Activated CD4-positive, alpha-beta T cell treated with anti-CD3 and anti-CD28 coated beads for 1 hour (primary cell): ENCODE measurements around the gene PTPRD.

Experiments used
- DNase-seq: peaks from one replicate; pipeline ENCODE4 v3.0.0-alpha.2; 2020

PTPRD gene

DNA sequence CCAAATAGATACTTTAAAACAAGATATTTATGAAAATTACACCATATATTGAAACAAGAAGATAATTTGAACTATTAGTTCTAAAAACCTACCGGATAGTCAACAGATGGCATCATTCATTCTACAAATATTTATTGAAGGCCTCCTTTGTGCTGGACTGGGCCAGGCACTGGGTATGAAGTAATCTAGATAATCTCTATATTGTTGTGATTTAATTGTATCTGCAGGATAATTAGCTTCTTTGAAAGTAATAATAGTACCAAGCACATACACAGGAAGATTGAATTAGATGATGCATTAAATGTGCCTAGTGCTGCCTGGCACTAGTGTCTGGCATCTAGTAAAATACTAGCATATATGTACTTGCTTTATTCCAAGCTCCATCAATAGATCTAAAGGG is 2078.0 kb downstream of the PTPRD start:
- DNase-seq = no peak

GRCh38 chr9:8533681-8534080 is 2079.1 kb downstream of the PTPRD start:
- no peak for DNase-seq

DNA sequence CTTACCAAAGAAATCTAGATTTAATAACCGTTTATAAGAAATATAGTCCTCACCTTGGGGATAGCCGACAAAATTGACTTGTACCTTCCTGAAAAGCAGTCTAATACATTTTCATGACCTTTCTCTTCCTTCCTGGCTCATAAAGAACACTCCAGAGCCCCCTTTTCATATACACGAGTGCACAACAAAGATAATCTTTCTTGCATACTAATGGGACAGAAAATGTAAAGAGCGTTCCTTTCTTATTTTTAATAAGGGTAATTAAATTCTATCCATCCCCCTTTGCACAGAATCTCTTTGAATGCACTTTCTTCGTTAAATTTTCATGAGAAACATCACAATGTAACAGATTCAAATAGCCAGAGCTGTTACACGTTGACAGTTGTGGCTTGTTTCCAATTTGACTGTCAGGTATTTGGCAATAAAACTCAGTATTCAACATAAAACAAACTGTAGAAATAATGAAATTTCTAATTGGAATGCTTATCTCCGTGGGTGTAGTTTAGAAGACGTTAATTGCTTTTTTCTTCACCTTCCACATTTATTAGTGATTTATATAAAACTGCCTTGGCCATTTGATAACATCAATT is 2080.9 kb downstream of the PTPRD start:
- DNase-seq = no peak

DNA sequence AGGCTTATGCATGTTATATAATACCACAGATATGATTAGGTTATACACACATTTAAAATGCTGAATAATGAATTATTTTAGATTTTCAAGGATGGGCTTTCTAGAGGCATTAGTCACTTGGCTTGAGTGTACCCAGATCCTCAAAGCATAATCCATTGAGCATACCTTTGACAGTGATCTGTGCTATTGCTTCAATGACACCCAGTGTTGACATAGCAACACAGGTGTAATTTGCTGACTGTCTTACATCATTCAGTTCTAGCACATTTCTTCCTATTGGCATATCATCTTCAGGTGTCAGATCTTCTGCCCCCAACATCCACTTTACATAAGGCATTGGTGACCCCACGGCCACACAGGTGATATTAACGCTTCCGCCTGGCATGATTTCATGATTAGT is 2091.7 kb downstream of the PTPRD start:
- no peak for DNase-seq

GRCh38 chr9:8515748-8516147 is 2097.1 kb downstream of the PTPRD start:
- no peak for DNase-seq

GRCh38 chr9:8514760-8515159 is 2098.0 kb downstream of the PTPRD start:
- DNase-seq = no peak

DNA sequence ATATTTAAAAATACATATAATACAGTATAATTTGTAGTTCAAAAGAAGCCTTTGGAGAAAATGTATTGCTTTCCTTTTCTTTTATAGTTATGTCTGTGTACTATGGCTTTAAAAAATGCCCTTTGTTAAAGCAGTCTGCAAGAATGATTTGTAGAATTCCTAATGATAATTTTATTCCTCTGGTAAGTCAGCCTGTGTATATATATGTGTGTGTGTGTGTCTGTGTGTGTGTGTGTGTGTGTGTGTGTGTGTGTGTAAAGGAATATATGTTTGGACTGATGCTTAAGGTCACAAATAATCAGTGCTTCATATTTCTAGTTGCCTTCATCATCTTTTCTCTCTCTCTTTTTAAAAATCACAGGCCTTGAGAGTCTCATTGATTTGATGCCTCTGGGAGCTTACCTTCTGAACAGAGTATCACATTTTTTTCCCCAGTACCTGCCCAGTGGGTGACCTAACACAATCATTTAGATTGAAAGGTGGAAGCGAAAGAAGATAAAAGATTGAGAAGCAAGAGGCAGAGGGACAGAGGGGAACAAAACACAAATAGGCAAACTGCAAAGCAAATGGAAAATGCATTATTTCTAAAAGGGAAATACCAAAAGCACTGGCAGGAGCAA is 2104.0 kb downstream of the PTPRD start:
- no peak for DNase-seq

DNA sequence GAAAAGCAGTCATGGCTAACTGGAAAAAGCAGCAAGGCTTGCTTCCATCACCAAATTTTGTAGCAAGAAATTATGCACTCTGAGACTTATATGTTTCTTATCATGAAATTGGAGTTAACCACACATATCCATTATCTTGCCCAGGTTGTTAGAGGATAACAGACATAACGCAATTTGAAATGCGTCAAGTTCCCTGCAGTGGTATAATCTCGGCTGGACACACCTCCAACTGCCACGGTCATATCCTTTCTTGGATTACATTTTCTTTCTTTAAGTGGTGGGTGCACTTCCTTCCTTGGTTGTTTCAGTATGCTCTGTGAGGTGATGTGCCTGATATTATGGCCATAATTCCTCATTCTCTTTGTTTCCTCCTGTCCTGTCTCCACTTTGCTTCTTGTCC is 2118.2 kb downstream of the PTPRD start:
- DNase-seq = no peak

GRCh38 chr9:8492679-8493078 is 2120.1 kb downstream of the PTPRD start:
- DNase-seq = no peak

- DNase-seq = no peak
Measured at GRCh38 chr9:8492024-8492423, 2120.8 kb downstream of the PTPRD start.

DNA sequence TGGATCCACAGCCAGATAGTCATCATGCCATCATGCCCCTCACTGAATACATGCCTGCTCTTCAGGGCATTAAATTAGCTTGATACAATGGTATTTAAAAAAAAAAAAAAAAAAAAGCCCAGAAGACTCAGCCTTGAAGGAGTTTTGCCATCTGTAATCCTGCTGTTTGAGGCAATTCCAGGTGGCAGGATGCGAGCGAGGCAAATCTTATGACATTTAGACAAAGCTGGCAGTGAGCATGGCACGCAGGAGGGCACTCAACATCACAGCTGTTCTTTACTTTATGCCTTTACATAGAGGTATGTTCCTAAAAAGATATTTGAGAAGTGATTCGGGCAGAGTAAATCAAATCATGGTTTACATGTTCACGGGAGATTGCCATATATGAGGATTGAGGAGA is 2121.2 kb downstream of the PTPRD start:
- DNase-seq = no peak

- DNase-seq = no peak
Measured at GRCh38 chr9:8489835-8490234, 2123.0 kb downstream of the PTPRD start.

GRCh38 chr9:8486095-8486494 is 2126.7 kb downstream of the PTPRD start:
- DNase-seq = no peak

- DNase-seq = no peak
Measured at GRCh38 chr9:8484597-8485191, 2128.1 kb downstream of the PTPRD start.

GRCh38 chr9:8477450-8477849 is 2135.4 kb downstream of the PTPRD start:
- DNase-seq = no peak

GRCh38 chr9:8474937-8475336 is 2137.9 kb downstream of the PTPRD start:
- DNase-seq = no peak

- no peak for DNase-seq
Measured at GRCh38 chr9:8473244-8474020, 2139.4 kb downstream of the PTPRD start.

GRCh38 chr9:8468045-8468637 is 2144.7 kb downstream of the PTPRD start:
- DNase-seq = no peak

GRCh38 chr9:8457816-8458215 is 2155.0 kb downstream of the PTPRD start:
- DNase-seq = no peak

DNA sequence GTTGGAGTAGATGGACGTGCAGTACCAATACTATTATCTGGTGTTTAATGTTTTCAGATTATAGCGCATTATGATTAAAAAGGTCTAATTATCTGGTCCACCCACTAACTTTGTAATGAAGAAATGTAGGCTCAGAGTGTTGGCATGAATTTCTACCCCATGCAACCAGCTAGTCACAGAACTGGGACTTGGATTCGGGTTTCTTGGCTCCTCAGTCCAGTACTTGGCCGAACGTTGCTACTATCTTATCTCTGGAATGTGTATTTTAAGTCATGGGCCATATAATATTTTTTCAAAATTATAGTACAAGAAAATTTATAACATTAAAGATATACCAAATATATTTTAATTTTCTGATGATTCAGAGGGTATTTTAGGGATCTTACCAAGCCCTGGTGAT is 2155.7 kb downstream of the PTPRD start:
- no peak for DNase-seq

DNA sequence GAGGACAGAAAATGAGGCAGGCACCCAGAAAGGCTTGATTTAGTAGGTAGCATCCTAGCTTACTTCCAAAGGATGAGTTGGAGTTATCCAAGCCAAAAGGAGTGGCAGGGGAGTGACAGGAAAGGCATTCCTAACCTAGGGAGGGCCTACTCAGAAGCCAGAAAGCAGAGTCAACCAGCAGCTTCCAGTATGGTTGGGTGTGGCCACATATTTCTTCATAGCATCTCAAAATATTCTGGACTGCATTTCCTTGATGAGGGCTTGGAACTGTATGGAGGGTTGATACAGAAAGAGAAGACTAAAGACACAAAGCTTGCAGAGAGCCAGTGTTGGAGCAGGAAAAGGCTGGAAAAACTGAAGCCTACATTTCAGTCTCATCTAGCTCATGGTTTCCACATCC is 2156.5 kb downstream of the PTPRD start:
- DNase-seq = no peak

GRCh38 chr9:8450810-8451545 is 2161.8 kb downstream of the PTPRD start:
- no peak for DNase-seq

- DNase-seq = no peak
Measured at GRCh38 chr9:8448226-8448625, 2164.6 kb downstream of the PTPRD start.
